ENCODE results near the gene C19orf47. TPM values are rescaled to one million over a fixed set of nuclear protein-coding genes. Genes with fewer than 3 reads are reported as not detected.

C19orf47 gene
- total RNA-seq, 1 experiment from 2014 or later, result 14.9 TPM

DNA sequence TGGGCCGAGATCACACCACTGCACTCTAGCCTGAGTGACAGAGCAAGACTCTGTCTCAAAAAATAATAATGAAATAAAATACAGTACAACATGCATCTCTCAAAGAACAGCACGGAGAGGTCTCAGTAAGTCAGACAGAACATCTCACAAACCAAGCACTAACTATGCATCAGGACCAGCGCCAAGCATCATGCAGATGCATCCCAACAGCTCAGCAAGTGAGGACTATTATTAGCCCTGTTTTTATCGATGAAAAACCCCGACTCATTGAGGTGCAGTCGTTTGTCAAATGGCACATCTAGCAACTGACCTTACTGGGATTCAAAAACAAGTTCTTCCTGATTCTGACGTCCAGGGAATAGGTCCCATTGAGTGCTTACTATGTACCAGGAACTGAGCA, 3.8 kb downstream of the C19orf47 start:
- peaks cover 35% of the 10 kb centered on the region for H3K4me1 Mint-ChIP-seq (ENCODE audit: insufficient read depth, unreplicated experiment)
- H3K27me3 Mint-ChIP-seq (ENCODE audit: insufficient read depth, unreplicated experiment), result no peaks in the 10 kb centered on the region
- CTCF ChIA-PET, result interaction anchor here (1.7 kb wide), 1 partner anchor 39 kb away, joined by 5 read pairs; no protein-coding TSS in a partner anchor
- POLR2A ChIA-PET, result no interaction called here
- H3K4me3 Mint-ChIP-seq (ENCODE audit: unreplicated experiment), result no peak overlapping the region
- peaks cover 14% of the 10 kb centered on the region for H3K36me3 Mint-ChIP-seq (ENCODE audit: insufficient read depth, unreplicated experiment)
- TF ChIP-seq, protein P1, sequence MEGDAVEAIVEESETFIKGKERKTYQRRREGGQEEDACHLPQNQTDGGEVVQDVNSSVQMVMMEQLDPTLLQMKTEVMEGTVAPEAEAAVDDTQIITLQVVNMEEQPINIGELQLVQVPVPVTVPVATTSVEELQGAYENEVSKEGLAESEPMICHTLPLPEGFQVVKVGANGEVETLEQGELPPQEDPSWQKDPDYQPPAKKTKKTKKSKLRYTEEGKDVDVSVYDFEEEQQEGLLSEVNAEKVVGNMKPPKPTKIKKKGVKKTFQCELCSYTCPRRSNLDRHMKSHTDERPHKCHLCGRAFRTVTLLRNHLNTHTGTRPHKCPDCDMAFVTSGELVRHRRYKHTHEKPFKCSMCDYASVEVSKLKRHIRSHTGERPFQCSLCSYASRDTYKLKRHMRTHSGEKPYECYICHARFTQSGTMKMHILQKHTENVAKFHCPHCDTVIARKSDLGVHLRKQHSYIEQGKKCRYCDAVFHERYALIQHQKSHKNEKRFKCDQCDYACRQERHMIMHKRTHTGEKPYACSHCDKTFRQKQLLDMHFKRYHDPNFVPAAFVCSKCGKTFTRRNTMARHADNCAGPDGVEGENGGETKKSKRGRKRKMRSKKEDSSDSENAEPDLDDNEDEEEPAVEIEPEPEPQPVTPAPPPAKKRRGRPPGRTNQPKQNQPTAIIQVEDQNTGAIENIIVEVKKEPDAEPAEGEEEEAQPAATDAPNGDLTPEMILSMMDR (IDR thresholded peaks at IDR 0.05; ENCODE audit: unreplicated experiment), result no peak
- intact Hi-C loops (cut with micrococcal nuclease), result no loop called here
- no peaks in the 10 kb centered on the region for H3K9me3 Mint-ChIP-seq (ENCODE audit: unreplicated experiment)
- no TSS peak for BruUV-seq (replicated peaks)
- no peak for DNase-seq (ENCODE audit: unreplicated experiment)
- H3K27ac Mint-ChIP-seq (ENCODE audit: low read depth, unreplicated experiment), result no peak overlapping the region

DNA sequence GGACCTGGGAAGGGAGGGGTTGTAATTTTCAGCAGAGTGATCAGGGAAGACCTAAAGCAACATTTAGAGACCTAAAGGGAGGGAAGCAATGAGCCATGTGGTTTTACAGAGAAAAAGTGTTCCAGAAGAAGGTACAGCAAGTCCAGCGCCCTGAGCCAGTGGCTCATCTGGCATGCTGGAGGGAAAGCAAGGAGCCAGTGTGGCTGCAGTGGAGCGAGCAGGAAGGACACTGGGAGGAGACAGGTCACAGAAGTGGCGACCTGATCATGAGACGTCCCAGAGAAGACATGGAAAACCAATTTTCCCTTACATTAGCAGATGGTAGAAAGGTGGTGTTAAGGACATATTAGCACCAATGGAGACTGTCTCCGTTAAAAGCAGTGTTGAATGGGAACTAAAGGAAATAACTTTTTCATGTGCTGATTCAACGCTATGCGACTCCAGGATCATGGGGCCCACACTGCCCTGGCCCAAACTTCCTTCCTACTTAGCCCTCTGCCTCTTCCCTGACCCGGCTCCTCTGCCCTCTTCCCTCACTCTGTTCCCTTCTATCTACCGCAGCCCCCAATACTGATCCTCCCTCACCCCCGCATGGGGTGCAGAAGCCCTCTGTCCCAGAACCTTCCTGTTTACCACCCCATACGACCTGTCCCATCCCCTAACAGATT, 5.4 kb downstream of the C19orf47 start:
- H3K27ac Mint-ChIP-seq (ENCODE audit: low read depth, unreplicated experiment), result peak overlapping the region; percentile 87
- DNase-seq (ENCODE audit: unreplicated experiment), result no peak
- H3K36me3 Mint-ChIP-seq (ENCODE audit: insufficient read depth, unreplicated experiment), result peaks cover 24% of the 10 kb centered on the region
- H3K4me3 Mint-ChIP-seq (ENCODE audit: unreplicated experiment), result no peak overlapping the region
- intact Hi-C loops (cut with micrococcal nuclease), result no loop called here
- TF ChIP-seq, protein P1 (IDR thresholded peaks at IDR 0.05; ENCODE audit: unreplicated experiment), result no peak
- CTCF ChIA-PET, result interaction anchor here (1.5 kb wide), 1 partner anchor 37 kb away, joined by 3 read pairs; no protein-coding TSS in a partner anchor
- no peaks in the 10 kb centered on the region for H3K27me3 Mint-ChIP-seq (ENCODE audit: insufficient read depth, unreplicated experiment)
- no peaks in the 10 kb centered on the region for H3K9me3 Mint-ChIP-seq (ENCODE audit: unreplicated experiment)
- no TSS peak for BruUV-seq (replicated peaks)
- POLR2A ChIA-PET, result no interaction called here
- peaks cover 29% of the 10 kb centered on the region for H3K4me1 Mint-ChIP-seq (ENCODE audit: insufficient read depth, unreplicated experiment)

DNA sequence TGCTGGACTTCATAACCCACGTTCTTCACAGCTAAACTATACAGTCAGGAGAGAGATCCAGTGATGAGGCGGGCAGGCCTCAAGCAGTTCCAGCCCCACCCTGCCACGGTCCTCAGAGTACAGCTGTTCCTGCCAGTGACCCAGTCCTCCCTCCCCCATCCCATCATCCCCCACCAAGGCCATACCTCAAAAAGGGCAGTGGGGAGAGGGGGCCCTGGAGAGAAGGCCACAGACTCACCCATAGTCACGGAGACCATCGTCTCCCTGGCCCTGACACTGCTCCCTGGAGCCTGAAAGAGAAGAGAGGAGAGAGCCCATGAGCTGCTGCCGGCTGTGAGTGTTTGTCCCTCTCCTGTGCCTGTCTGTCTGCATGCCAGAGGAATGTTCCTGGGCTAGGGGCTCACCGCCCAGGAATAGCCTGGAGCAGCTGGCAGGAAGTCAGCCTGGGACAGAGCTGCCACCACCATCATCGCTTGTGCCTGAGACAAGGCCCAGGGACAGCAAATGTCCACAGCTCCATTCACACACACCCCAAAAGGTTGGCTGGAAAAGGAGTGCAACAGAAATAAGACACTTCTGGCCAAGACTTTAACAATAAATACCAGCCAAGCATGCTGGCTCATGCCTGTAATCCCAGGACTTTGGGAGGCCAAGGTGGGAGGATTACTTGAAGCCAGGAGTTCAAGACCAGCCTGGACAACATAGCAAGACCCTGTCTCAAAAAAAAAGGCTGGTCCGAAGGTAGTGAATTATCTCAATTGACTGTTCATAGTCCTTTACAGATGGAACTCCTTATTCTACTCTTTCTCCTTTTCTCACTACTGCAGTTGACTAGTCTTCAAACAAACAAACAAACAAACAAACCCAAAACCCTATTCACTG, 6.4 kb downstream of the C19orf47 start:
- Mint-ChIP-seq H3K4me3 (ENCODE audit: unreplicated experiment) (peak overlapping the region; percentile 25), H3K4me1 (ENCODE audit: insufficient read depth, unreplicated experiment) (peaks cover 25% of the 10 kb centered on the region), H3K9me3 (ENCODE audit: unreplicated experiment) (no peaks in the 10 kb centered on the region), H3K27me3 (ENCODE audit: insufficient read depth, unreplicated experiment) (no peaks in the 10 kb centered on the region), H3K27ac (ENCODE audit: low read depth, unreplicated experiment) (peak overlapping the region; percentile 87), H3K36me3 (ENCODE audit: insufficient read depth, unreplicated experiment) (peaks cover 33% of the 10 kb centered on the region)
- CTCF ChIA-PET, result interaction anchor here (0.6 to 1.5 kb wide), 6 partner anchors 9 to 497 kb away, joined by 3 to 5 read pairs (median 3); no protein-coding TSS in a partner anchor
- intact Hi-C loops (cut with micrococcal nuclease), result no loop called here
- TF ChIP-seq, protein P1 (IDR thresholded peaks at IDR 0.05; ENCODE audit: unreplicated experiment), result no peak
- POLR2A ChIA-PET, result interaction anchor here (0.6 to 1.5 kb wide), 3 partner anchors 11 to 79 kb away, joined by 3 to 9 read pairs (median 3); no protein-coding TSS in a partner anchor
- BruUV-seq (replicated peaks), result no TSS peak
- DNase-seq (ENCODE audit: unreplicated experiment), result no peak

Data from MCF 10A (cell line).